K562 (cell line): Measurements from ENCODE around the gene PSMC6. TPM values are rescaled to one million over a fixed set of nuclear protein-coding genes. Genes with fewer than 3 reads are reported as not detected.

Experiments
- ARNT ChIP-seq, 2 experiments: fragments of 450-650 bp; IDR thresholded peaks; 2 replicates each; pipeline ENCODE4 v1.6.1; 2016; ENCODE audit warnings: mild to moderate bottlenecking in 1 of 2
- ATF1 ChIP-seq, 2 experiments: fragments of 450-650 bp in 1 of 2; IDR thresholded peaks; 2 replicates each; pipeline ENCODE4 v1.6.1; 2016; ENCODE audit warnings: missing compliant biosample characterization in 1 of 2, missing genetic modification characterization in 1 of 2
- CSDE1 ChIP-seq, 2 experiments: fragments of 450-650 bp; IDR thresholded peaks; 2 replicates each; pipeline ENCODE4 v1.6.1; 2016; ENCODE audit warnings: mild to moderate bottlenecking in 1 of 2
- FOXJ3 ChIP-seq: sonication (generic); formaldehyde crosslinking; IDR thresholded peaks from 2 replicates; pipeline ENCODE4 v1.4.0; 2020; ENCODE audit warnings: mild to moderate bottlenecking, missing genetic modification reagents
- GABPA ChIP-seq: fragments of 200-800 bp; sonication (Bioruptor generic); conservative IDR thresholded peaks from 2 replicates; pipeline ENCODE4 v1.6.1; 2016; ENCODE audit warnings: low read depth, missing genetic modification characterization, missing compliant biosample characterization
- GABPB1 ChIP-seq: sonication (generic); formaldehyde crosslinking; IDR thresholded peaks from 2 replicates; pipeline ENCODE4 v1.8.0; 2022; ENCODE audit warnings: mild to moderate bottlenecking, missing genetic modification reagents
- GTF2F1 ChIP-seq: IDR thresholded peaks from 2 replicates; pipeline ENCODE4 v1.6.1; 2011; ENCODE audit warnings: low read depth, low read length, improper control_type of control experiment
- HEY1 ChIP-seq: fragments of 250-450 bp; sonication (Bioruptor Pico); IDR thresholded peaks from 2 replicates; pipeline ENCODE4 v1.5.0; 2020; ENCODE audit warnings: mild to moderate bottlenecking, moderate library complexity, borderline replicate concordance
- HOXB6 ChIP-seq: fragments of 250-450 bp; sonication (Bioruptor Pico); IDR thresholded peaks from 2 replicates; pipeline ENCODE4 v1.5.1; 2022; ENCODE audit warnings: mild to moderate bottlenecking, borderline replicate concordance
- KLF10 ChIP-seq: fragments of 250-450 bp; sonication (Bioruptor Pico); IDR thresholded peaks from 2 replicates; pipeline ENCODE4 v1.6.1; 2021; ENCODE audit warnings: matching md5 sums
- MAZ ChIP-seq, 2 experiments: fragments of 450-650 bp in 1 of 2; sonication (generic) in 1 of 2; formaldehyde crosslinking; IDR thresholded peaks in 1 of 2; conservative IDR thresholded peaks in 1 of 2; 2 replicates each; pipeline versions ENCODE4 v1.4.0 to v1.5.0; 2020; ENCODE audit warnings: mild to moderate bottlenecking in 1 of 2, missing genetic modification reagents in 1 of 2
- PHB ChIP-seq: fragments of 250-450 bp; sonication (Bioruptor Pico); IDR thresholded peaks from 2 replicates; pipeline ENCODE4 v1.5.0; 2021
- POLR2AphosphoS2 ChIP-seq: IDR thresholded peaks from 2 replicates; pipeline ENCODE4 v1.6.1; 2012; ENCODE audit warnings: low read length, improper control_type of control experiment
- RBFOX2 ChIP-seq: fragments of 200-400 bp; formaldehyde crosslinking; IDR thresholded peaks from 2 replicates; pipeline ENCODE4 v1.6.1; 2017; ENCODE audit warnings: low read depth, mild to moderate bottlenecking, low read length, moderate library complexity
- RFX1 ChIP-seq: fragments of 450-650 bp; IDR thresholded peaks from 2 replicates; pipeline ENCODE4 v1.6.1; 2016; ENCODE audit warnings: mild to moderate bottlenecking, moderate library complexity
- TAF7 ChIP-seq: fragments of 450-650 bp; IDR thresholded peaks from 2 replicates; pipeline ENCODE4 v1.6.1; 2016; ENCODE audit warnings: missing genetic modification characterization, missing compliant biosample characterization
- ZBTB1 ChIP-seq: sonication (generic); formaldehyde crosslinking; IDR thresholded peaks from 2 replicates; pipeline ENCODE4 v1.8.1; 2023; ENCODE audit warnings: missing genetic modification reagents, low read depth, mild to moderate bottlenecking, borderline replicate concordance
- ZC3H4 ChIP-seq: sonication (generic); formaldehyde crosslinking; IDR thresholded peaks from 2 replicates; pipeline ENCODE4 v1.9.0; 2021; ENCODE audit warnings: missing genetic modification reagents, borderline replicate concordance
- ZNF212 ChIP-seq: fragments of 450-650 bp; formaldehyde crosslinking; IDR thresholded peaks from 2 replicates; pipeline ENCODE4 v1.4.0; 2020; ENCODE audit warnings: mild to moderate bottlenecking
- ZNF217 ChIP-seq: sonication (generic); formaldehyde crosslinking; IDR thresholded peaks from 2 replicates; pipeline ENCODE4 v1.8.0; 2022; ENCODE audit warnings: mild to moderate bottlenecking, missing genetic modification reagents
- ZNF354B ChIP-seq: fragments of 250-450 bp; sonication (Bioruptor Pico); IDR thresholded peaks from 2 replicates; pipeline ENCODE4 v1.4.0; 2020
- polyA plus RNA-seq, 8 experiments: library from polyadenylated mRNA; depleted of rRNA in 4 of 8; stranded (reverse) in 5 of 8; unstranded in 3 of 8; fragments of >200 nt; fragmentation: Nextera tagmentation in 2 of 8; fragmentation: Illumina TruSeq in 1 of 8; extraction: Ambion mirVana in 2 of 8; extraction: Trizol in 1 of 8; gene quantifications; 2 replicates each; pipeline versions ENCODE4 v1.2.1 to v1.2.3, GENCODE V29; 2011 to 2014; ENCODE audit warnings: inconsistent platforms in 1 of 8, missing spikeins in 1 of 8
- total RNA-seq, 7 experiments: library from RNA; depleted of rRNA in 6 of 7; stranded (reverse); fragments of >200 nt in 6 of 7; fragmentation: Illumina TruSeq in 2 of 7; extraction: Trizol in 2 of 7; gene quantifications; 2 replicates each; pipeline versions ENCODE4 v1.2.1 to v1.2.3, GENCODE V29; 2011 to 2021; ENCODE audit warnings: low replicate concordance in 1 of 7
- TF ChIP-seq, protein P1 (sequence below): fragments of 450-650 bp; formaldehyde crosslinking; IDR thresholded peaks from 2 replicates; pipeline ENCODE4 v1.4.0; 2020; ENCODE audit warnings: mild to moderate bottlenecking, moderate library complexity
- TF ChIP-seq, protein P2 (sequence below): sonication (generic); formaldehyde crosslinking; IDR thresholded peaks from 2 replicates; pipeline ENCODE4 v1.8.0; 2023; ENCODE audit warnings: missing genetic modification reagents, mild to moderate bottlenecking, borderline replicate concordance

Gene PSMC6
- total and polyA plus RNA-seq, 9 of the 15 experiments (the other 6 are each of a cell fraction or from before 2014, with no cell fraction given): 91.4 to 224 (median 182) TPM

DNA sequence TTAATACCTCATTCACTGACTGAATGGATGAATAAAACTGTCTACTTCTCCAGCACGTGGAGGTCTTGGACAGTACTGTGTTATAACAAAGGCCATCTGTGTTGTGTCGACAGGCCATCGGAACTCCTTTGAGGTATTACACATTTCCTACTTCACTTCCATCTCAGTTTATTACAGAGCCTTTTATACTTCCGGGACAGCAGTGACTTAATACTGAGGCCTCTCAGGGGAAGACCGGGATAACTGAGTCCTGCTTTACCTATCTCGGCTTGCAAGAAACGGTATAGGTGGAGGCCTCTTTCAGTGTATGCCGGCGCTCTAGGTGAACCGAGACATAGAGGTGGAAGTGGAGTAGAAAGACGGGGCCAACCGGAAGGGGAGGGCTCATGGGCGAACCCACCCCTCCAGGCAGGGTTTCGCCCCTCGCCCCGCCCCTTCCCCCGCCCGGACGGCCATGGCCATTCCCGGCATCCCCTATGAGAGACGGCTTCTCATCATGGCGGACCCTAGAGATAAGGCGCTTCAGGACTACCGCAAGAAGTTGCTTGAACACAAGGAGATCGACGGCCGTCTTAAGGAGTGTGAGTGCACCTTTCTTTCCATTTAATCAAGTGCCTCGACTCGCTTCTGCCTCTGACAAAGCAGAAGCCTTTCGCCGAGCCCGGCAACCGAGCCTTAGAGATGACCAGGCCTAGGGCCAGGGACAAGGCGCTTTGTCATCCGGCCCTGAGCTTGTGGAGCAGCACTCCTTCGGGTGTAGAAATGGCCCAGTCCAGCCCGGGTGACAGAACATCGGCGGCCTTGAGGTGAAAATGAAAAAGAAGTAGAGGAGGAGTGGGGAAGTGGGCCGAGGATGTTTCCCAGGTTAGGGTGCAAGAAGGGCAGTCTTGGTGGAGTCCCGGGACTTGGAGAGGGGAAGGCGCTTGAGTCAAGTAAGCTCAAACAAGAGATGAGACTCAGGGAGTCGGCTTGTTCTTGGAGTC, at the start of gene PSMC6 (continued):
- TF ChIP-seq FOXJ3 (CRISPR knock-in tag) (no peak), ARNT (IDR thresholded peaks at IDR 0.05) (peak in 1 of 2 experiments; percentile 40; a peak in 1 of 4 replicates), KLF10 (CRISPR knock-in tag) (no peak), ZC3H4 (no peak), RFX1 (no peak), ZBTB1 (CRISPR knock-in tag) (no peak), POLR2AphosphoS2 (0 out of 2 replicates have a peak, but pooled peaks have one; percentile 56), GABPB1 (CRISPR knock-in tag) (peak; percentile 81), ATF1 (CRISPR knock-in tag; IDR thresholded peaks at IDR 0.05) (no peak), ATF1 (tag; IDR thresholded peaks at IDR 0.05) (no peak), GABPA (tag) (peak; percentile 91), GTF2F1 (no peak), MAZ (CRISPR knock-in tag; conservative IDR thresholded peaks at IDR 0.05 in 1 of 2, IDR thresholded peaks at IDR 0.05 in 1 of 2) (0 out of 4 replicates have a peak, but pooled peaks have one; percentile 29 to 43), CSDE1 (IDR thresholded peaks at IDR 0.05) (no peak), ZNF217 (CRISPR knock-in tag) (no peak), ZNF354B (CRISPR knock-in tag) (no peak), RBFOX2 (peak; percentile 73), TAF7 (tag) (peak; percentile 41; the same call in 1 of the 2 replicates), PHB (CRISPR knock-in tag) (no peak), HEY1 (no peak), HOXB6 (CRISPR knock-in tag) (no peak), ZNF212 (CRISPR knock-in tag) (no peak)
- TF ChIP-seq, protein P1, sequence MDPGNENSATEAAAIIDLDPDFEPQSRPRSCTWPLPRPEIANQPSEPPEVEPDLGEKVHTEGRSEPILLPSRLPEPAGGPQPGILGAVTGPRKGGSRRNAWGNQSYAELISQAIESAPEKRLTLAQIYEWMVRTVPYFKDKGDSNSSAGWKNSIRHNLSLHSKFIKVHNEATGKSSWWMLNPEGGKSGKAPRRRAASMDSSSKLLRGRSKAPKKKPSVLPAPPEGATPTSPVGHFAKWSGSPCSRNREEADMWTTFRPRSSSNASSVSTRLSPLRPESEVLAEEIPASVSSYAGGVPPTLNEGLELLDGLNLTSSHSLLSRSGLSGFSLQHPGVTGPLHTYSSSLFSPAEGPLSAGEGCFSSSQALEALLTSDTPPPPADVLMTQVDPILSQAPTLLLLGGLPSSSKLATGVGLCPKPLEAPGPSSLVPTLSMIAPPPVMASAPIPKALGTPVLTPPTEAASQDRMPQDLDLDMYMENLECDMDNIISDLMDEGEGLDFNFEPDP: no peak
- TF ChIP-seq, protein P2, sequence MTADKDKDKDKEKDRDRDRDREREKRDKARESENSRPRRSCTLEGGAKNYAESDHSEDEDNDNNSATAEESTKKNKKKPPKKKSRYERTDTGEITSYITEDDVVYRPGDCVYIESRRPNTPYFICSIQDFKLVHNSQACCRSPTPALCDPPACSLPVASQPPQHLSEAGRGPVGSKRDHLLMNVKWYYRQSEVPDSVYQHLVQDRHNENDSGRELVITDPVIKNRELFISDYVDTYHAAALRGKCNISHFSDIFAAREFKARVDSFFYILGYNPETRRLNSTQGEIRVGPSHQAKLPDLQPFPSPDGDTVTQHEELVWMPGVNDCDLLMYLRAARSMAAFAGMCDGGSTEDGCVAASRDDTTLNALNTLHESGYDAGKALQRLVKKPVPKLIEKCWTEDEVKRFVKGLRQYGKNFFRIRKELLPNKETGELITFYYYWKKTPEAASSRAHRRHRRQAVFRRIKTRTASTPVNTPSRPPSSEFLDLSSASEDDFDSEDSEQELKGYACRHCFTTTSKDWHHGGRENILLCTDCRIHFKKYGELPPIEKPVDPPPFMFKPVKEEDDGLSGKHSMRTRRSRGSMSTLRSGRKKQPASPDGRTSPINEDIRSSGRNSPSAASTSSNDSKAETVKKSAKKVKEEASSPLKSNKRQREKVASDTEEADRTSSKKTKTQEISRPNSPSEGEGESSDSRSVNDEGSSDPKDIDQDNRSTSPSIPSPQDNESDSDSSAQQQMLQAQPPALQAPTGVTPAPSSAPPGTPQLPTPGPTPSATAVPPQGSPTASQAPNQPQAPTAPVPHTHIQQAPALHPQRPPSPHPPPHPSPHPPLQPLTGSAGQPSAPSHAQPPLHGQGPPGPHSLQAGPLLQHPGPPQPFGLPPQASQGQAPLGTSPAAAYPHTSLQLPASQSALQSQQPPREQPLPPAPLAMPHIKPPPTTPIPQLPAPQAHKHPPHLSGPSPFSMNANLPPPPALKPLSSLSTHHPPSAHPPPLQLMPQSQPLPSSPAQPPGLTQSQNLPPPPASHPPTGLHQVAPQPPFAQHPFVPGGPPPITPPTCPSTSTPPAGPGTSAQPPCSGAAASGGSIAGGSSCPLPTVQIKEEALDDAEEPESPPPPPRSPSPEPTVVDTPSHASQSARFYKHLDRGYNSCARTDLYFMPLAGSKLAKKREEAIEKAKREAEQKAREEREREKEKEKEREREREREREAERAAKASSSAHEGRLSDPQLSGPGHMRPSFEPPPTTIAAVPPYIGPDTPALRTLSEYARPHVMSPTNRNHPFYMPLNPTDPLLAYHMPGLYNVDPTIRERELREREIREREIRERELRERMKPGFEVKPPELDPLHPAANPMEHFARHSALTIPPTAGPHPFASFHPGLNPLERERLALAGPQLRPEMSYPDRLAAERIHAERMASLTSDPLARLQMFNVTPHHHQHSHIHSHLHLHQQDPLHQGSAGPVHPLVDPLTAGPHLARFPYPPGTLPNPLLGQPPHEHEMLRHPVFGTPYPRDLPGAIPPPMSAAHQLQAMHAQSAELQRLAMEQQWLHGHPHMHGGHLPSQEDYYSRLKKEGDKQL (CRISPR knock-in tag): no peak
